ENCODE measurements around the gene HKDC1.
"Not testable (repeated sequence)": the region's sequence is repeated elsewhere in the genome, so short reads cannot be mapped to it uniquely, and the experiment has no call there.

Gene HKDC1

DNA sequence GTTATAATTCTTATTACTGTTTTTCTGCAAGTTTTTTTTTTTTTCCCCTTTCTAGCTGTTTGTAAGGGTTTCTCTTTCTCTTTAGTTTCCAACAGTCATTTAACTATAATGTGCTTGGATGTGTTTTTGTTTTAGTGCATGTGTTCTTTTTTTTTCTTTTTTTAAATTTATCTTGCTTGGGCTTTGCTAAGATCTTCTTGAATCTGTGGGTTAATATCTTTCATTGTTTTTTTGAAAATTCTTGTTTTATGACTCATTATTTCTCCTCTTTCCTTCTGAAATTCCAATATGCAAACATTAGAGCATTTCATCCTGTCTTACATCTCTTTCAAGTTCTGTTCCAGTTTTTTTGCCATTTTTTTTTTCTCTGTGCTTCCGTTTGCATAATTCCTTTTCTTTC lies 52.5 kb downstream of the HKDC1 start:
- POLR2A ChIA-PET = no interaction called here
- DNase-seq (ENCODE audit: low read depth, low spot score) = no peak
- TF ChIP-seq, protein P1, sequence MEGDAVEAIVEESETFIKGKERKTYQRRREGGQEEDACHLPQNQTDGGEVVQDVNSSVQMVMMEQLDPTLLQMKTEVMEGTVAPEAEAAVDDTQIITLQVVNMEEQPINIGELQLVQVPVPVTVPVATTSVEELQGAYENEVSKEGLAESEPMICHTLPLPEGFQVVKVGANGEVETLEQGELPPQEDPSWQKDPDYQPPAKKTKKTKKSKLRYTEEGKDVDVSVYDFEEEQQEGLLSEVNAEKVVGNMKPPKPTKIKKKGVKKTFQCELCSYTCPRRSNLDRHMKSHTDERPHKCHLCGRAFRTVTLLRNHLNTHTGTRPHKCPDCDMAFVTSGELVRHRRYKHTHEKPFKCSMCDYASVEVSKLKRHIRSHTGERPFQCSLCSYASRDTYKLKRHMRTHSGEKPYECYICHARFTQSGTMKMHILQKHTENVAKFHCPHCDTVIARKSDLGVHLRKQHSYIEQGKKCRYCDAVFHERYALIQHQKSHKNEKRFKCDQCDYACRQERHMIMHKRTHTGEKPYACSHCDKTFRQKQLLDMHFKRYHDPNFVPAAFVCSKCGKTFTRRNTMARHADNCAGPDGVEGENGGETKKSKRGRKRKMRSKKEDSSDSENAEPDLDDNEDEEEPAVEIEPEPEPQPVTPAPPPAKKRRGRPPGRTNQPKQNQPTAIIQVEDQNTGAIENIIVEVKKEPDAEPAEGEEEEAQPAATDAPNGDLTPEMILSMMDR (IDR thresholded peaks at IDR 0.05; ENCODE audit: insufficient read depth, low read length, missing control alignments) = no peak
- no peak overlapping the region for H3K4me3 ChIP-seq (ENCODE audit: low read depth, low read length)
- CTCF ChIA-PET = interaction anchor here (0.9 kb wide), 1 partner anchor 120 kb away, joined by 3 read pairs; no protein-coding TSS in a partner anchor

DNA sequence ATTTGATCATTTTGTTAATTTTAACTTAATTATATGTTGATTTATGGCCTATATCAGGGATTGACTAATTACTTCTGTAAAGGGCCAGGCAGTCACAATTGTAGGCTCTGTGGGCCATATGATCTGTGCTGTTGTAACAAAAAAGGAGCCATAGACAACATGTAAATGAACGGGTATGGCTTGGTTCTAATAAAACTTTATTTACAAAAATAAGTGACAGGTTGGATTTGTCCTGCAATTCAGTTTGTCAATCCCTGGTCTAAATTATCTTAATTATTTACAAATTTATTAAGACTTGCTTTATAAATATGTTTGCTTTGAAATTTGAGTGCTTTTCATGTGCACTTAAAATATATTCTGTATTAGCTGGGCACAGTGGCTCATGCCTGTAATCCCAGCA lies 55.3 kb downstream of the HKDC1 start:
- DNase-seq (ENCODE audit: low read depth, low spot score) = no peak
- TF ChIP-seq, protein P1 (IDR thresholded peaks at IDR 0.05; ENCODE audit: insufficient read depth, low read length, missing control alignments) = no peak
- ChIA-PET CTCF (no interaction called here), POLR2A (no interaction called here)
- H3K4me3 ChIP-seq (ENCODE audit: low read depth, low read length) = no peak overlapping the region

DNA sequence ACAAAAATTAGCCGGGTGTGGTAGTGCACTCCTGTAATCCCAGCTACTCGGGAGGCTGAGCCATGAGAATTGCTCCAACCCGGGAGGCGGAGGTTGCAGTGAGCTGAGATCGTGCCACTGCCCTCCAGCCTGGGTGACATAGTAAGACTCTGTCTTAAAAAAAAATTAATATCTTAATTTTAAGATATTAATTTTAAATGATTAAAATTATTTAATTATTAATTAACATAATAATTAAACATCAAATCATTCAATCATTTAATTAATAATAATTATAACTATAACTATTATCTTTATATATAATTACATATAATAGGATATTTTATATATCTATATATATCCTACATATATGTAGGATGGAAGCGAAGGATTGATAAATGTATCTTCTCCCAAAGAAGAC lies 56.4 kb downstream of the HKDC1 start:
- no peak overlapping the region for H3K4me3 ChIP-seq (ENCODE audit: low read depth, low read length)
- POLR2A ChIA-PET = no interaction called here
- CTCF ChIA-PET = no interaction called here
- TF ChIP-seq, protein P1 (IDR thresholded peaks at IDR 0.05; ENCODE audit: insufficient read depth, low read length, missing control alignments) = no peak
- no peak for DNase-seq (ENCODE audit: low read depth, low spot score)

DNA sequence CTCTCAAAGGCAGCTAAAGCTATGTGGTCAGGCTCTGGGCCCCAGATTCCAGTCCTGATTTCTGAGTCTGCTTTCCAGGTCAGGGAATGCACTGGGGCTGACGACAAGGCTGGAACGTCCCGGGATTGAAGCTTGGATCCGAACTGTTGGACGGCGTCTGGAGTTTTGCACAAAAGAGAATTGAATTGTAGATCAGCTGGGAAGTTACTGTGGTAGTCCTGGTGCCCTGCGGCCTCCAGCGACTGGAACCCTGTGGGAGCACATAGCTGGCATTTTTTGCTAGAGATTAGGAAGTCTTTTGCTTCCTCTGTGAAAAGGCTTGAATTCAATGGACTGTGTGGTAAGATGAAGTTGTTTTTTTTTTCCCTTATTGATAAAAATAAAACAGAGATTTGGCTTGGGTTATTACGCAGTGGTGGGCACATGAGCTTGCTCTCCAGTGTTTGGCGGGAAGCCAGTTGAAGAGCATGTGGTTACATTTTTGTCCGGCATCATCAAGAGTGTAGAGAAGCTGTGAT lies 58.4 kb downstream of the HKDC1 start, which contains the start of gene HK1:
HK1 (plus strand) TSS at position 51 of the 518 bp plus-strand sequence.
- CTCF ChIA-PET = interaction anchor here (1.1 to 1.6 kb wide), 3 partner anchors 9 to 130 kb away, joined by 3 to 4 read pairs (median 3); no protein-coding TSS in a partner anchor
- POLR2A ChIA-PET = interaction anchor here (1.3 kb wide), 1 partner anchor 11 kb away, joined by 3 read pairs; no protein-coding TSS in a partner anchor
- TF ChIP-seq, protein P1 (IDR thresholded peaks at IDR 0.05; ENCODE audit: insufficient read depth, low read length, missing control alignments) = no peak
- peak; percentile 4 for DNase-seq (ENCODE audit: low read depth, low spot score)
- H3K4me3 ChIP-seq (ENCODE audit: low read depth, low read length) = no peak within 1 kb of the TSS

DNA sequence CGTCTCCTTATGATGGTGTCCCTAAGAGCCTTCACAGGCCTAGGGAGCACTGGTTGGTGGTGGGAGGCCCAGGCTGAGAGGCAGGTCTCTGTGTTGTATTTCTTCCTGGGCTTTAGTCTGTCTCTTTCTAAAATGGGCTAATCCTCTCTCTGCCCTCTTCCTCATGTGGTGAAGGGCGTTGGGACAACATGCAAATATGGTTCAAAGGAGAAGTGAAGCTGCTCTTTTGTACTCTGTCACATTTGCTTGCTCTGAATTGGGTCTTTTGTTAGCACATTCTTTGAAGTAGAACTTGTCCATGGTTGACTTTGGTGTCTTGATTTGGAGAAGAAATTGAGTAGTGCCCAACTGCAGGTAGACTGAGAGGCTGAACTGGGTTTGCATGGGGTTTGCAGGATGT lies 59.0 kb downstream of the HKDC1 start:
- POLR2A ChIA-PET = interaction anchor here (1.3 kb wide), 1 partner anchor 10 kb away, joined by 3 read pairs; no protein-coding TSS in a partner anchor
- no peak for DNase-seq (ENCODE audit: low read depth, low spot score)
- TF ChIP-seq, protein P1 (IDR thresholded peaks at IDR 0.05; ENCODE audit: insufficient read depth, low read length, missing control alignments) = no peak
- no peak overlapping the region for H3K4me3 ChIP-seq (ENCODE audit: low read depth, low read length)
- CTCF ChIA-PET = interaction anchor here (1.1 to 1.6 kb wide), 3 partner anchors 9 to 129 kb away, joined by 3 to 4 read pairs (median 3); no protein-coding TSS in a partner anchor

DNA sequence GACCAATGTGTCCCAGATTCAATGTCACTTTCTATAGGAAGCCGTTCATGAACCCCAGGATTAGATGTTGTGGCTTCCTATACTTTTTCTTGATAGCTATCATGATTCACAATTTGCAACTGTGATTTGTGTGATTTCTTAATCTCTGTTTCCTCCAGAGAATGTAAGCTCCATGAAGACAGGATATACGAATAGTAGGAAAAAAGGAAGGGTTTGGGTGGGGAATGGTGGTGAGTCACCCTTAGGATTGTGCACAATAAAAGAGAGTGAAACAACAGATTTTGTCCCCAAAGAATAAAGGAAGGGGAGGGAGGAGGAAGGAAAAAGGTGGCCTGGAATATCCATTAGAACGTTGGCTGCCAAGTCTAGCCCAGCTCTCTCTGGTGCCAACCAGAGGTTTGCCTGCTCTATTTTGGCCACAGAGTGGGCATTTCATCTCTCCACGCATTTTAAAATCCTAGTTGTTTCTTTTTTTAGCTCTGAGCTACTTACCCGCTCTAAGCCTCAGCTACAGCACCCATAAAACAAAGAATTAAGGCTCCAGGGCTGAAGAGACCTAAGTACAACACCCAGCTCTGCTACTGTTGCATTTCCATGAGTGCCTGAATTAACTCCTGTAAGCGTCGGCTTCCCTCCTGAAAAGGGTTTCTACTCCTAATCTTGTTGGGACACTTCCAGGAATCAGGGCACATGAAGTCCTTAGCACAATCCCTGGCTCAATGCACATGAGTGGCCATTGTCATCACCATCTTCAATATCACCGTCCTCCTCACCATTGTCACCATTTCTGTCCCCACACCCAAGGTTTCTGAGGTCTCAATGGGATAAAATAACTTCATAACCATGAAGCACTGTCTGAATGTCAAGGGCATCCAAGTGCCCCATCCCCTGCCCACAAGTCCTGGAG lies 61.6 kb downstream of the HKDC1 start:
- H3K4me3 ChIP-seq (ENCODE audit: low read depth, low read length) = no peak overlapping the region
- CTCF ChIA-PET = interaction anchor here (0.9 kb wide), 1 partner anchor 12 kb away, joined by 3 read pairs; no protein-coding TSS in a partner anchor
- DNase-seq (ENCODE audit: low read depth, low spot score) = no peak
- POLR2A ChIA-PET = no interaction called here
- TF ChIP-seq, protein P1 (IDR thresholded peaks at IDR 0.05; ENCODE audit: insufficient read depth, low read length, missing control alignments) = no peak

DNA sequence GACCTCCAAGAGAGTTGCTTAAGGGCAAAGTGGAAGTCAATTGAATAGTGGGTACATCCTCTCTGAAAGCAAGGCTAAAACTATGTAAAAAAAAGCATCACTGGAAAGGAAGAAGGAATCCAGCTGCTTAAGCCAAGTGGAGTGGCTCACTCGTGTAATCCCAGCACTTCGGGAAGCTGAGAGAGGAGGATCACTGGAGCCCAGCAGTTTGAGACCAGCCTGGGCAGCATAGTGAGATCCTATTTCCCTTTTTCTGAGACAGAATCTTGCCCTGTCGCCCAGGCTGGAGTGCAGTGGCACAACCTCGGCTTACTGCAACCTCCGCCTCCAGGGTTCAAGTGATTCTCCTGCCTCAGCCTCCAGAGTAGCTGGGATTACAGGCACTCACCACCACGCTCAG lies 64.3 kb downstream of the HKDC1 start:
- H3K4me3 ChIP-seq (ENCODE audit: low read depth, low read length); DNase-seq (ENCODE audit: low read depth, low spot score); CTCF ChIA-PET; POLR2A ChIA-PET: not testable (repeated sequence)
